Stimulated activated memory B cell treated with anti-CD40 and anti-IgM and Interleukin-4, amounts not matched to agents 10 μg/mL and 1 μg/mL and 100 μg/mL, for 72 hours (primary cell): ENCODE data around the gene ZDHHC11.
A peak's percentile ranks its signal among the peaks of the same experiment; 100 is the strongest.
"Not testable (repeated sequence)": the region's sequence is repeated elsewhere in the genome, so short reads cannot be mapped to it uniquely, and the experiment has no call there.

ENCODE experiments used
- ATAC-seq: fragments of 150-1000 bp; cut with Tn5 transposase; 2 replicates; pipeline ENCODE4 v1.10.0; 2021
- H3K27ac Mint-ChIP-seq: one replicate; pipeline ENCODE4 v1.8.0; 2022; ENCODE audit warnings: mild to moderate bottlenecking, mixed read lengths
- H3K27me3 Mint-ChIP-seq: one replicate; pipeline ENCODE4 v1.8.0; 2022; ENCODE audit warnings: mixed read lengths
- H3K36me3 Mint-ChIP-seq: one replicate; pipeline ENCODE4 v1.8.0; 2022; ENCODE audit warnings: mixed read lengths
- H3K4me1 Mint-ChIP-seq: one replicate; pipeline ENCODE4 v1.8.0; 2022; ENCODE audit warnings: mixed read lengths
- H3K4me3 Mint-ChIP-seq: one replicate; pipeline ENCODE4 v1.8.0; 2022; ENCODE audit warnings: mild to moderate bottlenecking, moderate library complexity, mixed read lengths
- H3K9me3 Mint-ChIP-seq: one replicate; pipeline ENCODE4 v1.8.0; 2022; ENCODE audit warnings: mixed read lengths

Gene ZDHHC11

DNA sequence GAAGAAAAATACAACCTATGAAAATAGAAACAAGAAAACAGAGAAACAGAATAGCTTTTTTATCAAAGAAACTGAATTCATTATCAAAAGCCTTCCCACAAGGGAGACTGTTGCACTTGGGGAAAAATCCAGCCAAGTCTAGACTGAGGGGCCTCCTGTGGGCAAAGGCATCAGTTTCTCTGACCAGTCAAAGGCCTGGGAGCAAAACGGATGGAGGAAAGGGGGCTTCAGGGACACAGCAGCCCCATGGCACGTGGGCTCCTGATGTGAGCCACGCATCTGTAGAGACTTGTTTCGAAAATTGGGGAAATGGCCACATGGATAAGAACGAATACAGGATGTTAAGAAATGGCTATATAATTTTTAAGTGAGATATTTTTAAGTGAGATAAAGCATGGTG is 87.4 kb downstream of the ZDHHC11 start:
- H3K27me3 Mint-ChIP-seq = peaks cover 50% of the 10 kb centered on the region
- H3K4me3 Mint-ChIP-seq = no peak overlapping the region
- no peak overlapping the region for H3K27ac Mint-ChIP-seq
- no peaks in the 10 kb centered on the region for H3K4me1 Mint-ChIP-seq
- no peak for ATAC-seq
- no peaks in the 10 kb centered on the region for H3K36me3 Mint-ChIP-seq
- no peaks in the 10 kb centered on the region for H3K9me3 Mint-ChIP-seq

DNA sequence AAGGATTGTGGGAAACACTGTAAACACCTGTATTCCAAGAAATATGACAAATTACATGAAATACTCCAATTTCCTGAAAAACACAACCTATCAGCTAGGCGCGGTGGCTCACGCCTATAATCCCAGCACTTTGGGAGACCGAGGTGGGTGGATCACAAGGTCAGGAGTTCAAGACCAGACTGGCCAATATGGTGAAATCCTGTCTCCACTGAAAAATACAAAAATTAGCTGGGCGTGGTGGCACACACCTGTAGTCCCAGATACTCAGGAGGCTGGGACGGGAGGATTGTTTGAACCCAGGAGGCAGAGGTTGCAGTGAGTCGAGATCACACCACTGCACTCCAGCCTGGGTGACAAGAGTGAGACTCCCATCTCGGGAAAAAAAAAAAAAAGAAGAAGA is 87.8 kb downstream of the ZDHHC11 start:
- not testable (repeated sequence) for ATAC-seq, H3K4me3 Mint-ChIP-seq, H3K36me3 Mint-ChIP-seq, H3K4me1 Mint-ChIP-seq, H3K9me3 Mint-ChIP-seq, H3K27ac Mint-ChIP-seq
- H3K27me3 Mint-ChIP-seq = peaks cover 51% of the 10 kb centered on the region

DNA sequence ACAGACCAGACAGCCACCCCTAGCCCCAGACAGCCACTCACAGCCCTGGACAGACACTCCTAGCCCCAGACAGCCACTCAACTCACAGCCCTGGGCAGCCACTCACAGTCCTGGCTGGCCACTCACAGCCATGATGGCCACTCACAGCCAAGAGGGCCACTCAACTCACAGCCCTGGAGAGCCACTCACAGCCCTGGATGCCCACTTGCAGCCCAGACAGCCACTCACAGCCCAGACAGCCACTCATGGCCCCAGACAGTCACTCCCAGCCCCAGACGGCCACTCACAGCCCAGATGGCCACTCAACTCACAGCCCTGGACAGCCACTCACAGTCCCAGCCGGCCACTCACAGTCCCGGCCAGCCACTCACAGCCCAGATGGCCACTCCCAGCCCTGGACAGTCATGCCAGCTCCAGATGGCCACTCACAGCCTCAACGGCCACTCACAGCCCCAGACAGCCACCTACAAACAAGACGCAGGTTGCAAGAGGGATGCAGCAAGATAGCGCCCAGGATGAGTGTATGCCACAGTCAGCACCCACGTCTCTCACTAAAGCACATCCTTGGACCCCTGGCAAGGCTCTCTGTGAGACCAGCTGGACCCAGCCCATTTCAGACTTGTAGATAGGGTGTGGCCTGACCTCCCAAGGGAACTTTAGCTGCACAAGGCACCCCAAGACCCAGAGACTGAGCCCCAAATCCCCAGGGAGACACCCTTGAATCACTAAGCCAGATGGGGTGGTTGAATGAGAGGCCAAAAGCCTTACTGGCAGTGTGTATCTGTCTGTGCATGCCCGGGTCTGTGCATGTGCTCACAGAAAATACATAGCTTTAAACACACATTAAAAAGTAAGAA is 88.7 kb downstream of the ZDHHC11 start:
- Mint-ChIP-seq H3K4me1 (no peaks in the 10 kb centered on the region), H3K36me3 (no peaks in the 10 kb centered on the region), H3K9me3 (no peaks in the 10 kb centered on the region), H3K27ac (no peak overlapping the region), H3K4me3 (no peak overlapping the region), H3K27me3 (peaks cover 59% of the 10 kb centered on the region)
- no peak for ATAC-seq

DNA sequence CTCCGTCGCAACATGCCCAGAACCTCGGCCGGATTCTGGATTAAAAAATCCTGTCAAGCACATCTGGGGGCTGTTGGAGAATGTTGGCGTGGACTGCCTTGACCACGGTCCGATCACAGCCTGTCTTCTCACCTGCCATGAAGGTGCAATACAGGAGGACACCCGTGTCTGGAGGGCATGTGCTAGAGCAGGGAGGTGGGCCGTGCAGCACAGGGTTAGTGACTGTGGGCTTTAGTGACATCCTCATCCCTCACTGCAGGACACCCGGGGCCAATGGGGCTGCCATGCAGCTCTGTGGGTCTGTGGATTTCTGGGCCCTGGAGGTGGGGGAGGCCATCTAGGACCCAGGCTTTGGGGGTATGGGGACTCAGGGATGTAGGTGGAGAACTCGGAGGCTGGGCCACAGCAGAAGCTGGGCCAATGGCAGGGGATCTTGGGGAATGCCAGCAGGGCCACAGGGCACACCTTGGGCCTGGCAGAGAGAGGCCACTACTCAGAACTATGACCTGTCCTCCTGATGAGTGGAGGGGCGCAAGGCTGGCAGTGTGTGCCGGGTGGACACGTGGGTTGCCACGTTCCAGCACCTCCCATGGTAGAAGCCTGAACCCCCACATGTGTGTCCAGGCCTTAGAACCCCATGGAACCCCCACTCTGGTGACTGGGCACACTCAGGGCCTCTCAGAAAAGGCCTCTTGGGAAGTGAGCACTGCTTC is 89.6 kb downstream of the ZDHHC11 start:
- no peak overlapping the region for H3K4me3 Mint-ChIP-seq
- H3K27me3 Mint-ChIP-seq = peaks cover 59% of the 10 kb centered on the region
- no peak for ATAC-seq
- no peaks in the 10 kb centered on the region for H3K9me3 Mint-ChIP-seq
- no peak overlapping the region for H3K27ac Mint-ChIP-seq
- H3K36me3 Mint-ChIP-seq = no peaks in the 10 kb centered on the region
- H3K4me1 Mint-ChIP-seq = no peaks in the 10 kb centered on the region

DNA sequence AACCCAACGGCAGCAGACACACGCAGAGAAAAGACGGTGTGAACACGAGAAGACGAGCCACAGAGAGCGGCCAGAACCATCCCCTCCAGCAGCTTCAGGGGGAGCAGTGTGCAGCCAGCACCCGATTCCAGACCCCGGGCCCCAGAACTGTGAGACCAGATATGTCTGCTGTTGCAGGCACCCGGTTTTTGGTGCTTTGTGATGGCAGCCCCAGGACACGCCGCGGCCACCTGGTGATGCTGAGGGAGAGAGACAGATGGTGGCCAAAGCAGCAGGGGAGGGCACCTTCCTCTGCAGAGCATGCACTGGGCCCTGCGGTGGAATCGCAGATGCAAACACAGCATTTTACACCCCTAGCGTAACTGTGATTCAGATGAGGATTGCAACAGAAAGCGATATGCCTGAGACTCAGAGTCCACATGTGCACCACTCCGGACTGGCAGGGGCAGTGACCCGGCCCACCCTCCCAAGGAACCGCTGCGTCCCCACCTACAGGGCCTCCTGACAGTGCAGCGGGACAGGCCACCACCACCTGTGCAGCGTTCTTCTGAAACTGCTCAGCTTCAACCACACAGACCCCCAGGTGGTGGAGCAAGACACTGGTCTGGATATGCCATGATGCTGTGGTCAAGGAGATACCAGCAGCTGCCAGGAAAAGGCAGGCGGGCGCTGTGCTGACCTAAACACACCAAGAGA is 90.3 kb downstream of the ZDHHC11 start:
- H3K27me3 Mint-ChIP-seq = peaks cover 58% of the 10 kb centered on the region
- H3K4me1 Mint-ChIP-seq = no peaks in the 10 kb centered on the region
- no peak overlapping the region for H3K4me3 Mint-ChIP-seq
- H3K36me3 Mint-ChIP-seq = no peaks in the 10 kb centered on the region
- no peak for ATAC-seq
- H3K9me3 Mint-ChIP-seq = no peaks in the 10 kb centered on the region
- H3K27ac Mint-ChIP-seq = no peak overlapping the region

DNA sequence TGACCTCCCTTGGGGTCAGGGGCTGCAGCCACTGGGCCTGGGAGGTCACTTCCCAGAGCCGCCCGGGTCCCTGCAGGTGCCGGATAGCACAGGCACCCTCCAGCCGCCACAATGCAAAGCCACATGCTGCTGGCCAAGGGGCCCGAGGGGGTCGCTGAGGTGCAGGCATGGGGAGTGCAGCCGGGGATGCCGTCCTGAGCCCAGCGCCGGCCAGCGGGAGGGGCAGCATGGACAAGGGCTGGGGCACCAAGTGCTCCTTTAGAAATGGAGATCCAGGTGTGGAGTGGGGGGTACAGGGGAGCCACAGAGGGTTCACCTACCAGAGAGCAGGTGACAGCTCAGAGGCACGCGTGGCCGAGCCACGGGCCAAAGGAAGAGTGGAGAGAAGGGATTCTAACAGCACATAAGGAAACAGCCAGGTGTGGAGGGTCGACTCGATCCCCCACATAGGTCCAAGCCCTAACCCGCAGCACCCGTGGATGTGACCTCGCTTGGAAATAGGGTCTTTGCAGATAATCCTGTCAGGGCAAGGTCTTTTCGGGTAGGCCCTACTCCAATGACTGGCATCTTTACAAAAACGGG is 90.9 kb downstream of the ZDHHC11 start:
- Mint-ChIP-seq H3K9me3 (no peaks in the 10 kb centered on the region), H3K27ac (no peak overlapping the region), H3K4me1 (no peaks in the 10 kb centered on the region), H3K27me3 (peaks cover 58% of the 10 kb centered on the region), H3K4me3 (no peak overlapping the region), H3K36me3 (no peaks in the 10 kb centered on the region)
- no peak for ATAC-seq

DNA sequence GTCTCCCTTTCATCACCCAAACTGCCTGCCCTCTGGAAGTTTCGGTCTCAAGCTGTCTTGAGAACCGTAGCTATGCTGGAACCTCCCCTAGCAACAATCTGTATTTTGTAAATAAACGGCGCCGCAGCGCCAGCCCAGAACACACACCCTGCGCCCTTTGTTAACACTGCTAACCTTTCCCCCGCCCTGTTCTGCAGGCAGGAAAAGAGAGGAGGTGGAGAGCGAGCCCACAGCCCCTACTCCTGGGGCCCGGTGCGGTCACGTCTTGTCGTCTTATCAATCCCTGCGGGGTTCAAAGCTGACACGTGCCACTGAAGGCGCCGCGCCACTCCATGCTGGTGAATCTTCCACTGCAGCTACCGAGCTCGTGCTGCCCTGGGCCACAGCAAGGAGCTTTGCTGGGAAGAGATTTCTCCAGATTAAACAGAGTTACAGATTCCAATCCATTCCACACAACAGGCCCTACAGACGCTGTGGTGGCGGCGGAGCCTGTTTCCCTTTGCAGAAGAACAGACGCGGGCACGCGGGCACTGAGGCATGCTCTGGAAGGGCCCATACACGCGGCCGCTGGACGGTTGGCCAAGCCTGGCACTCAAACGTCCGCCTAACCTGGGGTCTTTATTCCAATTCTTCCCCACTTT is 91.6 kb downstream of the ZDHHC11 start:
- H3K4me3 Mint-ChIP-seq = no peak overlapping the region
- H3K36me3 Mint-ChIP-seq = no peaks in the 10 kb centered on the region
- no peak overlapping the region for H3K27ac Mint-ChIP-seq
- H3K9me3 Mint-ChIP-seq = peaks cover 2% of the 10 kb centered on the region
- H3K4me1 Mint-ChIP-seq = peaks cover 2% of the 10 kb centered on the region
- ATAC-seq = no peak
- peaks cover 62% of the 10 kb centered on the region for H3K27me3 Mint-ChIP-seq

DNA sequence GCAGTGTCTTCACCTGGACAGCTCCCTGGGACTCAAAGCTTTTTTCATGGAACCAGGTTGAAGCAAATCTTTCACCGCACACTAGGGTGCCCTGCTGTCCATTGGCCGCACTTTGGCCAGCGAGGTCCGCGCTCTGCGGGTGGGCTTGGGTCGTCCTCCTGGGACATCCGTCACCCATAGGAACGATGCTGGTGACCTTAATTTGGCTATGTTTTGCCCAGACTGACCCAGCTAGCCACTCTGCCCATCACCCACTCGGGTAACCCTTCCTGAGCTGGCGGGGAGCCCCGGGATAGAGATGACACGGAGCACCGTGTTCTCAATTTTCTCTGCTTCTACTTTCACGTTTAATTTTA is 92.1 kb downstream of the ZDHHC11 start:
- ATAC-seq = no peak
- Mint-ChIP-seq H3K9me3 (peaks cover 3% of the 10 kb centered on the region), H3K36me3 (no peaks in the 10 kb centered on the region), H3K27me3 (peaks cover 66% of the 10 kb centered on the region), H3K27ac (no peak overlapping the region), H3K4me3 (no peak overlapping the region), H3K4me1 (peaks cover 5% of the 10 kb centered on the region)

DNA sequence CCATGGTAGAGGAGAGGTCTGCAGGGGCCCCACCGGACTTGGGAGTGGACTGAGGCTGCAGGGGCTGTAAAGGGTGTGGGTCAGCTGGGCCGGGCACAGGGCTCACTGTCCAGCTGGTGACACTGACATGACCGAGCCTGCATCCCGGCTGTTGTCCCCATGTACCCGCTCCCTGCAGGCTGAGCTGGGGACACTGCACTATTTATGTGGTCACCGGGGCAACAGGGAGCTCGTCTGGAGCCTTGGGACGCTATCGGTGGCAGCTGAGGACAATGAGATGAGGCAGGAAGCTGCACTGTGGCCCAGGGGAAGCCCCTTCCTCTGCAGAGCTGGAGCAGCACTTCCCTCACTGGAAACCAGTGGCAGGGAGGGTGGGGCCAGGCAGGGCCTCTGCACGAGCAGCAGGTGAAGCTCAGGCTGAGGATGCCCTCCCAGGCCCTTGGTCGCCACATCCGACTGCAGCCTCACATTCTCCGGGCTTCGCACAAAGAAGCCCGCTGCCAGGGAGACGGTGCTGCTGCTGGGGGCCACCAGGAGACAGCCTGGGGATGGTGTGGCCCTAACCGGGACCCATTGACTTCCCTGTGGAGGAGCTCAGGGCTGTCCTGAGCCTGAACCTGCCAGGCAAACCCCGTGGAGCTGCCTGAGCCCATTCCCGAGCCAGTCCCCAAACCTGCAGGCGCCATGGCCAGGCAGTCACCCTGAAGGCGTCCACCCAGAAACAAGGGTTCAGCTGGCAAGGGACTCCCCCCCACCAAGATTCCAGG is 92.7 kb downstream of the ZDHHC11 start:
- Mint-ChIP-seq H3K4me3 (no peak overlapping the region), H3K27ac (no peak overlapping the region), H3K27me3 (peaks cover 66% of the 10 kb centered on the region), H3K4me1 (peaks cover 5% of the 10 kb centered on the region), H3K36me3 (no peaks in the 10 kb centered on the region), H3K9me3 (peaks cover 3% of the 10 kb centered on the region)
- peak; percentile 1 for ATAC-seq

DNA sequence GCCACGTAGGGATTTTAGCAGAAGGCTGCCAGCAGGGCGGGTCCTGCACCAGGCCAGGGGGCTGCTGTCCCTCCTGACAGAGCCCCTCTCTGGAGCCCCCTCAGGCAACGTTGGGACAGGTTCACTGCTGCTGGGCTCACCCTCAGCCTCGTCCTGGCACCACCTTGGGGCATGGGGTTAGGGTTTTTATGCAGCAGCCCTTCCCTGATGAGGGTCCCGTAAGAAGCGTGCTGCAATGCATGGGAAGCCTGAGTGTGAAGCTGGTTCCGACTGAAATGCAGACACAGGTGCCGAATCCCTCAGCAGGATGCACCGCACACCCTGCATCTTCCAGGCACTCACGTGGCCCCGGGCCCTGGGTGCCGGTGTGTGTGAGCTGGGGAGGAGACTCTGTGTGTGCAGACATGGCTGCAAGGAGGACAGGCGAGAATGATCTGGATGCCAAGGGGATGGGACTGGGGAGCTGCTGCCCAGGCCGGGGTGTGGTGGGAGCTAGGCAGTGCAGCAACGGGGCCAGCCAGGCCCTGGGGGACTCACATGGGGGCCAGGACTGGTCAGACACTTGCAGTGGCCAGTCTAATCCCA is 93.3 kb downstream of the ZDHHC11 start:
- Mint-ChIP-seq H3K4me3 (no peak overlapping the region), H3K36me3 (no peaks in the 10 kb centered on the region), H3K27ac (no peak overlapping the region), H3K27me3 (peaks cover 66% of the 10 kb centered on the region), H3K9me3 (peaks cover 3% of the 10 kb centered on the region), H3K4me1 (peaks cover 5% of the 10 kb centered on the region)
- ATAC-seq = no peak

DNA sequence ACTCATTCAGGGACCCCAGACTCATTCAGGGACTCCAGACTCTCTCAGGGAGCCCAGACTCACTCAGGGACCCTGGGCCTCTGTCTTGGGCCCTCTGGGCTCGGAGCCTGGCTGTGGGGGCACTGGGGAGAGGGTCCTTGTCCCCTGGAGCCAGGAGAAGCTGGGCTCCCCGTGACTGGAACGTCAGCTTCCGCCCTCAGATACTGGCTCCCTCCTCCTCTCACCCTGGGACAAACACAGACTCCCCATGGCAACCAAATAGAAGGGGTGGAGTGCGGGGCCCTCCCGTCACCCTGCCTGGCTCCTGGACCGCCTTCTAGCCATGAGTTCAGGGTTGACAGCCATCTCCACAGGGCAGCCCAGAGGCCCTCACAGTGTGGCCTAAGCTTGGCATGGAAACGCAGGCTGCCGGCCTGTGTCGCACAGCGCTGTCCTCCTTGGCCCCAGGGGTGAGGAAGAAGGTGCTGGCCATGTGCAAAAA is 93.9 kb downstream of the ZDHHC11 start:
- Mint-ChIP-seq H3K27me3 (peaks cover 61% of the 10 kb centered on the region), H3K4me3 (no peak overlapping the region), H3K27ac (no peak overlapping the region), H3K4me1 (peaks cover 5% of the 10 kb centered on the region), H3K9me3 (peaks cover 3% of the 10 kb centered on the region), H3K36me3 (no peaks in the 10 kb centered on the region)
- ATAC-seq = no peak

DNA sequence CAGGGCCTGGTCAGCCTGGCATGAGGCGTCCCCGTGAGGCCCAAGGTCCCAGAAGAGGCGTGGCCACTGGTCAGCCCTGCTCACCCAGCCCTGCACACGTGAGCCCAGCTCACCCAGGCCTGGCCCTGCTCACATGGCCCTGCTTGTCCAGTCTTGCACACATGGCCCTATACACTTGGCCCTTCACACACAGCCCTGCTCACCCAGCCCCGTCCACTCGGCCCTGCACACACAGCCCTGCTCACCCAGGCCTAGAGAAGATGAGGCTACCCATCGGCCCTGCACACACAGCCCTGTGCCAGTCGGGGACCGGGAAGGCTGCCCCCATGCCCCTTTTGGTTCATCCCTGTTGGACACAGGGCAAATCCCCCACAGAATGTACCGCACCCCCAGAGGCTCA is 94.6 kb downstream of the ZDHHC11 start:
- Mint-ChIP-seq H3K4me3 (no peak overlapping the region), H3K9me3 (peaks cover 3% of the 10 kb centered on the region), H3K27ac (no peak overlapping the region), H3K4me1 (peaks cover 5% of the 10 kb centered on the region), H3K36me3 (no peaks in the 10 kb centered on the region), H3K27me3 (peaks cover 54% of the 10 kb centered on the region)
- peak; percentile 13 for ATAC-seq

DNA sequence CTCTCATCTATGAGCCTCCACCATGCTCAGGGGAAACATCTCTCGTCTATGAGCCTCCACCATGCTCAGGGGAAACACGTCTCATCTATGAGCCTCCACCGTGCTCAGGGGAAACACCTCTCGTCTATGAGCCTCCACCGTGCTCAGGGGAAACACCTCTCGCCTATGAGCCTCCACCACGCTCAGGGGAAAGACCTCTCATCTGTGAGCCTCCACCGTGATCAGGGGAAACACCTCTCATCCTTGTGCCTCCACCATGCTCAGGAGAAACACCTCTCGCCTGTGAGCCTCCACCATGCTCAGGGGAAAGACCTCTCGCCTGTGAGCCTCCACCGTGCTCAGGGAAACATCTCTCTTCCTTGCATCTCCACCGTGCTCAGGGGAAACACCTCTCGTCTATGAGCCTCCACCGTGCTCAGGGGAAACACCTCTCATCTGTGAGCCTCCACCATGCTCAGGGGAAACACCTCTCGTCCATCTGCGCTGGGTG is 96.6 kb downstream of the ZDHHC11 start:
- H3K27ac Mint-ChIP-seq, ATAC-seq, H3K4me1 Mint-ChIP-seq, H3K4me3 Mint-ChIP-seq, H3K36me3 Mint-ChIP-seq, H3K9me3 Mint-ChIP-seq: not testable (repeated sequence)
- H3K27me3 Mint-ChIP-seq = peaks cover 38% of the 10 kb centered on the region

DNA sequence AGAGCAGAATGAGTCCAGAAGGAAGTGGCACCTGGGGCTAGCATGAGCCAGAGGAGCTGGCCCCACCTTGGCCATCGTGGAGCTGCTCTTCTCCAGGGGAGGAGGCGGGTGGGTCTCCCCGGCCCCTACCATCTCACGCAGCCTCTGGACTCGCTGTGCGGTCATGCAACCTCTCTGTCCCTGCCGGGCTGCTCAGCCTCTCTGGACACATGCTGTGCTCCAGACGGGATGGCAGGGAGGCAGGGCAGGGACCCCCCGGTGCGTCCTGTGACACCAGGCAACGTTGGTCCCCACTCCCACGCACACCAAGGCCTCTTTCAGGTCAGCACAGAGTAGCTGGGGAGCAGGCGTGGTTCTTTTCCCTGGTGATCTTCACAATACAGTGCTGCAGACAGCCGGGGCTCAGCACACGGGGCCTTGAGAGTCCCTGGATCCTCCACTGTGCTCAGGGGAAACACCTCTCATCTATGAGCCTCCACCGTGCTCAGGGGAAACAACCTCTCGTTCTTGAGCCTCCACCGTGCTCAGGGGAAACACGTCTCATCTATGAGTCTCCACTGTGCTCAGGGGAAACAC is 97.1 kb downstream of the ZDHHC11 start:
- H3K27ac Mint-ChIP-seq, H3K4me3 Mint-ChIP-seq, H3K4me1 Mint-ChIP-seq, H3K36me3 Mint-ChIP-seq, H3K9me3 Mint-ChIP-seq, ATAC-seq: not testable (repeated sequence)
- peaks cover 33% of the 10 kb centered on the region for H3K27me3 Mint-ChIP-seq
